ENCODE measurements around the gene EEF1A2.

The EEF1A2 gene

GRCh38 chr20:63493563-63494020 lies 5.3 kb downstream of the EEF1A2 start:
- Histone ChIP-seq H3K36me3 (replicated peaks; ENCODE audit: low read depth, low read length) (no peaks in the 10 kb centered on the region), H3K9me3 (ENCODE audit: insufficient read depth, low read length) (no peaks in the 10 kb centered on the region), H3K9ac (ENCODE audit: low read length) (no peak overlapping the region), H2AFZ (ENCODE audit: low read depth, low read length) (no peak overlapping the region), H3K79me2 (ENCODE audit: low read length) (no peaks in the 10 kb centered on the region), H4K20me1 (ENCODE audit: insufficient read depth, low read length) (no peaks in the 10 kb centered on the region), H3K4me1 (ENCODE audit: low read length) (no peaks in the 10 kb centered on the region), H3K4me2 (ENCODE audit: low read length) (no peak overlapping the region), H3K27ac (ENCODE audit: low read length) (no peak overlapping the region), H3K27me3 (ENCODE audit: low read depth, low read length) (no peaks in the 10 kb centered on the region), H3K4me3 (ENCODE audit: low read length) (no peak overlapping the region)
- TF ChIP-seq CTCF (IDR thresholded peaks at IDR 0.05; ENCODE audit: low read depth, low read length) = no peak
- TF ChIP-seq EZH2phosphoT487 (IDR thresholded peaks at IDR 0.05; ENCODE audit: low read depth) = no peak

- TF ChIP-seq CTCF (IDR thresholded peaks at IDR 0.05; ENCODE audit: low read depth, low read length) = no peak
- TF ChIP-seq EZH2phosphoT487 (IDR thresholded peaks at IDR 0.05; ENCODE audit: low read depth) = no peak
- no peaks in the 10 kb centered on the region for H4K20me1 ChIP-seq (ENCODE audit: insufficient read depth, low read length)
- no peaks in the 10 kb centered on the region for H3K36me3 ChIP-seq (replicated peaks; ENCODE audit: low read depth, low read length)
- H3K79me2 ChIP-seq (ENCODE audit: low read length) = no peaks in the 10 kb centered on the region
- no peaks in the 10 kb centered on the region for H3K4me1 ChIP-seq (ENCODE audit: low read length)
- H3K4me2 ChIP-seq (ENCODE audit: low read length) = no peak overlapping the region
- no peak overlapping the region for H3K9ac ChIP-seq (ENCODE audit: low read length)
- no peaks in the 10 kb centered on the region for H3K9me3 ChIP-seq (ENCODE audit: insufficient read depth, low read length)
- H3K27ac ChIP-seq (ENCODE audit: low read length) = no peak overlapping the region
- H3K27me3 ChIP-seq (ENCODE audit: low read depth, low read length) = no peaks in the 10 kb centered on the region
- no peak overlapping the region for H2AFZ ChIP-seq (ENCODE audit: low read depth, low read length)
- H3K4me3 ChIP-seq (ENCODE audit: low read length) = no peak overlapping the region
These were observed 5.9 kb downstream of the EEF1A2 start for GRCh38 chr20:63492982-63493381.

GRCh38 chr20:63492518-63492917 lies 6.4 kb downstream of the EEF1A2 start:
- Histone ChIP-seq H3K27me3 (ENCODE audit: low read depth, low read length) (no peaks in the 10 kb centered on the region), H3K36me3 (replicated peaks; ENCODE audit: low read depth, low read length) (no peaks in the 10 kb centered on the region), H3K9me3 (ENCODE audit: insufficient read depth, low read length) (no peaks in the 10 kb centered on the region)

GRCh38 chr20:63491635-63492230 lies 7.2 kb downstream of the EEF1A2 start:
- H3K4me1 ChIP-seq (ENCODE audit: low read length) = no peaks in the 10 kb centered on the region
- H3K4me3 ChIP-seq (ENCODE audit: low read length) = no peak overlapping the region
- H2AFZ ChIP-seq (ENCODE audit: low read depth, low read length) = no peak overlapping the region
- no peak overlapping the region for H3K9ac ChIP-seq (ENCODE audit: low read length)
- no peak overlapping the region for H3K4me2 ChIP-seq (ENCODE audit: low read length)
- H3K27me3 ChIP-seq (ENCODE audit: low read depth, low read length) = no peaks in the 10 kb centered on the region
- H4K20me1 ChIP-seq (ENCODE audit: insufficient read depth, low read length) = no peaks in the 10 kb centered on the region
- H3K36me3 ChIP-seq (replicated peaks; ENCODE audit: low read depth, low read length) = no peaks in the 10 kb centered on the region
- no peak overlapping the region for H3K27ac ChIP-seq (ENCODE audit: low read length)
- H3K79me2 ChIP-seq (ENCODE audit: low read length) = no peaks in the 10 kb centered on the region
- TF ChIP-seq EZH2phosphoT487 (IDR thresholded peaks at IDR 0.05; ENCODE audit: low read depth) = no peak
- no peak for TF ChIP-seq CTCF (IDR thresholded peaks at IDR 0.05; ENCODE audit: low read depth, low read length)
- no peaks in the 10 kb centered on the region for H3K9me3 ChIP-seq (ENCODE audit: insufficient read depth, low read length)

More at GRCh38 chr20:63492518-63492917, 6.4 kb downstream of the EEF1A2 start:
- TF ChIP-seq CTCF (IDR thresholded peaks at IDR 0.05; ENCODE audit: low read depth, low read length) (no peak), EZH2phosphoT487 (IDR thresholded peaks at IDR 0.05; ENCODE audit: low read depth) (no peak)
- Histone ChIP-seq H3K4me1 (ENCODE audit: low read length) (no peaks in the 10 kb centered on the region), H3K27ac (ENCODE audit: low read length) (no peak overlapping the region), H4K20me1 (ENCODE audit: insufficient read depth, low read length) (no peaks in the 10 kb centered on the region), H3K79me2 (ENCODE audit: low read length) (no peaks in the 10 kb centered on the region), H2AFZ (ENCODE audit: low read depth, low read length) (no peak overlapping the region), H3K4me3 (ENCODE audit: low read length) (no peak overlapping the region), H3K4me2 (ENCODE audit: low read length) (no peak overlapping the region), H3K9ac (ENCODE audit: low read length) (no peak overlapping the region)
